IMR-90 (cell line): ENCODE data around the gene ODAD2. TPM values are rescaled to one million over a fixed set of nuclear protein-coding genes. Genes with fewer than 3 reads are reported as not detected.

Experiments used
- ATAC-seq: fragments of 200-7000 bp; cut with Tn5 transposase; 2 replicates; pipeline ENCODE4 v1.9.1; 2020; ENCODE audit warnings: low read depth, mild to moderate bottlenecking, moderate library complexity
- BruUV-seq: library from RNA; stranded (reverse); fragments of 400-500 nt; replicated peaks from 2 replicates; lab custom pipeline; 2021; lab: Mats Ljungman, UMichigan
- CTCF ChIA-PET: fragments of 300-600 bp; formaldehyde crosslinking; extraction: SDS; loops from one replicate; lab custom pipeline; 2021; ENCODE audit warnings: antibody characterized with exemption; lab: Yijun Ruan, JAX
- POLR2A ChIA-PET: fragments of 300-600 bp; sonication (Branson Sonifier 250); formaldehyde crosslinking; loops from one replicate; lab custom pipeline; 2022; ENCODE audit warnings: antibody characterized with exemption; ENCODE audit not compliant: unreplicated experiment; lab: Charles Lee
- DNase-seq: peaks from one replicate; pipeline ENCODE4 v3.0.0; 2013
- H2AFZ ChIP-seq: replicated peaks from 2 replicates; pipeline ENCODE3; 2013; ENCODE audit warnings: low read length, mild to moderate bottlenecking; ENCODE audit not compliant: poor library complexity
- H2AK5ac ChIP-seq: 2 replicates; pipeline ENCODE4 v1.6.1; 2013; ENCODE audit warnings: low read depth, low read length, inconsistent platforms
- H2AK9ac ChIP-seq: replicated peaks from 2 replicates; pipeline ENCODE3; 2013; ENCODE audit warnings: mild to moderate bottlenecking, low read depth, low read length, moderate library complexity; ENCODE audit not compliant: poor library complexity
- H2BK120ac ChIP-seq: 2 replicates; pipeline ENCODE4 v1.6.1; 2013; ENCODE audit warnings: low read depth, low read length, inconsistent platforms
- H2BK15ac ChIP-seq: 3 replicates; pipeline ENCODE4 v1.6.1; 2013; ENCODE audit warnings: low read depth, low read length, inconsistent platforms
- H2BK20ac ChIP-seq: 2 replicates; pipeline ENCODE4 v1.6.1; 2013; ENCODE audit warnings: low read depth, mild to moderate bottlenecking, inconsistent platforms, low read length, moderate library complexity
- H2BK5ac ChIP-seq: 2 replicates; pipeline ENCODE4 v1.6.1; 2013; ENCODE audit warnings: mild to moderate bottlenecking, low read depth, low read length, inconsistent platforms; ENCODE audit not compliant: poor library complexity, severe bottlenecking
- H3K14ac ChIP-seq: replicated peaks from 2 replicates; pipeline ENCODE4 v1.6.1; 2013; ENCODE audit warnings: low read depth, low read length, inconsistent platforms
- H3K18ac ChIP-seq: 2 replicates; pipeline ENCODE4 v1.6.1; 2013; ENCODE audit warnings: low read depth, low read length, control low read depth
- H3K23ac ChIP-seq: 2 replicates; pipeline ENCODE4 v1.6.1; 2013; ENCODE audit warnings: low read depth, low read length, inconsistent platforms
- H3K27ac ChIP-seq: 2 replicates; pipeline ENCODE4 v1.5.1; 2013; ENCODE audit warnings: mild to moderate bottlenecking, control low read depth, low read length; ENCODE audit not compliant: insufficient read depth
- H3K27me3 ChIP-seq: 2 replicates; pipeline ENCODE4 v1.6.1; 2013; ENCODE audit warnings: low read length; ENCODE audit not compliant: control insufficient read depth, insufficient read depth
- H3K36me3 ChIP-seq: 2 replicates; pipeline ENCODE4 v1.6.1; 2013; ENCODE audit warnings: low read length, mixed read lengths; ENCODE audit not compliant: control insufficient read depth, insufficient read depth
- H3K4ac ChIP-seq: 2 replicates; pipeline ENCODE4 v1.6.1; 2013; ENCODE audit warnings: low read depth, low read length, inconsistent platforms
- H3K4me1 ChIP-seq: 2 replicates; pipeline ENCODE4 v1.6.1; 2013; ENCODE audit warnings: low read length, mixed read lengths; ENCODE audit not compliant: control insufficient read depth, insufficient read depth
- H3K4me2 ChIP-seq: 2 replicates; pipeline ENCODE4 v1.6.1; 2013; ENCODE audit warnings: low read depth, mild to moderate bottlenecking, control low read depth, low read length, moderate library complexity
- H3K4me3 ChIP-seq: 2 replicates; pipeline ENCODE4 v1.5.1; 2013; ENCODE audit warnings: low read depth, mild to moderate bottlenecking, control low read depth, low read length, moderate library complexity; ENCODE audit not compliant: insufficient read depth
- H3K56ac ChIP-seq: 2 replicates; pipeline ENCODE4 v1.6.1; 2013; ENCODE audit warnings: low read length, inconsistent platforms; ENCODE audit not compliant: insufficient read depth; ENCODE audit errors: extremely low read depth
- H3K79me1 ChIP-seq, 2 experiments: 2 replicates each; pipeline ENCODE4 v1.6.1; 2013; ENCODE audit warnings: low read length in 2 of 2, inconsistent platforms in 1 of 2, low read depth in 1 of 2
- H3K9ac ChIP-seq: 2 replicates; pipeline ENCODE4 v1.6.1; 2013; ENCODE audit warnings: low read depth, low read length, control low read depth
- H3K9me1 ChIP-seq: 2 replicates; pipeline ENCODE4 v1.6.1; 2013; ENCODE audit warnings: low read length, inconsistent platforms; ENCODE audit not compliant: insufficient read depth
- H3K9me3 ChIP-seq: 2 replicates; pipeline ENCODE4 v1.6.1; 2013; ENCODE audit warnings: low read length; ENCODE audit not compliant: control insufficient read depth, insufficient read depth
- H4K20me1 ChIP-seq: 2 replicates; pipeline ENCODE4 v1.6.1; 2013; ENCODE audit warnings: low read length, inconsistent platforms; ENCODE audit not compliant: insufficient read depth
- H4K5ac ChIP-seq: 2 replicates; pipeline ENCODE4 v1.6.1; 2013; ENCODE audit warnings: mild to moderate bottlenecking, low read depth, low read length, control low read depth
- H4K8ac ChIP-seq, 2 experiments: 2 replicates each; pipeline ENCODE4 v1.6.1; 2013; ENCODE audit warnings: low read depth in 2 of 2, low read length in 2 of 2, control low read depth in 1 of 2, inconsistent platforms in 1 of 2
- H4K91ac ChIP-seq: 2 replicates; pipeline ENCODE4 v1.6.1; 2013; ENCODE audit warnings: low read depth, low read length, inconsistent platforms; ENCODE audit not compliant: insufficient read depth
- BHLHE40 ChIP-seq: fragments of 150-350 bp; IDR thresholded peaks from 2 replicates; pipeline ENCODE4 v1.6.1; 2016; ENCODE audit warnings: mild to moderate bottlenecking, low read depth, low read length
- CHD1 ChIP-seq: IDR thresholded peaks from 2 replicates; pipeline ENCODE4 v1.6.1; 2012; ENCODE audit warnings: low read depth, low read length, improper control_type of control experiment
- FOS ChIP-seq: fragments of 150-350 bp; IDR thresholded peaks from 2 replicates; pipeline ENCODE4 v1.6.1; 2016; ENCODE audit warnings: low read depth, low read length
- MAFK ChIP-seq: IDR thresholded peaks from 2 replicates; pipeline ENCODE4 v1.6.1; 2012; ENCODE audit warnings: low read depth, low read length, improper control_type of control experiment
- MAZ ChIP-seq: IDR thresholded peaks from 2 replicates; pipeline ENCODE4 v1.6.1; 2012; ENCODE audit warnings: low read depth, mild to moderate bottlenecking, low read length, improper control_type of control experiment, moderate library complexity, borderline replicate concordance
- NFE2L2 ChIP-seq: fragments of 150-350 bp; IDR thresholded peaks from 2 replicates; pipeline ENCODE4 v1.6.1; 2016; ENCODE audit warnings: low read depth, mild to moderate bottlenecking, low read length
- POLR2A ChIP-seq: IDR thresholded peaks from 2 replicates; pipeline ENCODE4 v1.6.1; 2012; ENCODE audit warnings: mild to moderate bottlenecking, low read depth, low read length
- RAD21 ChIP-seq: IDR thresholded peaks from 2 replicates; pipeline ENCODE4 v1.6.1; 2012; ENCODE audit warnings: low read length, improper control_type of control experiment
- RCOR1 ChIP-seq: IDR thresholded peaks from 2 replicates; pipeline ENCODE4 v1.6.1; 2012; ENCODE audit warnings: mild to moderate bottlenecking, low read length, improper control_type of control experiment; ENCODE audit not compliant: insufficient replicate concordance
- RFX5 ChIP-seq: IDR thresholded peaks from 2 replicates; pipeline ENCODE4 v1.8.0; 2012; ENCODE audit warnings: low read depth, mild to moderate bottlenecking, low read length, moderate library complexity
- SMC3 ChIP-seq: fragments of 150-350 bp; IDR thresholded peaks from 2 replicates; pipeline ENCODE4 v1.6.1; 2016; ENCODE audit warnings: low read depth, mild to moderate bottlenecking, antibody characterized with exemption, low read length, moderate library complexity
- WGBS, 2 experiments: methylation state at CpG; one replicate each; pipeline versions ENCODE4 v1.1.5 to v1.1.7; 2013; ENCODE audit warnings: missing lambda C conversion rate in 2 of 2; ENCODE audit not compliant: insufficient read length in 1 of 2; ENCODE audit errors: extremely low coverage in 2 of 2; 5-methylcytosine and 5-hydroxymethylcytosine counted together
- dilution Hi-C: fragments of 300-500 bp; cut with HindIII; formaldehyde crosslinking; loops from one replicate; pipeline ENCODE4 v1.14.3; 2018; ENCODE audit warnings: low sequenced_read_pairs; ENCODE audit not compliant: unreplicated experiment
- in situ Hi-C: fragments of 300-500 bp; cut with MboI; formaldehyde crosslinking; loops from 3 replicates; pipeline ENCODE4 v1.14.3; 2019; ENCODE audit warnings: low sequenced_read_pairs, inconsistent platforms, mixed read lengths
- intact Hi-C: fragments of 100-400 bp; cut with micrococcal nuclease; formaldehyde crosslinking; loops from 2 replicates; pipeline ENCODE4 v1.10.0; 2022
- polyA plus RNA-seq, 3 experiments: library from polyadenylated mRNA; depleted of rRNA; stranded (reverse); fragments of >200 nt; gene quantifications; 2 replicates each; pipeline ENCODE4 v1.2.3, GENCODE V29; 2012; ENCODE audit warnings: low replicate concordance in 1 of 3
- total RNA-seq: library from RNA; depleted of rRNA; stranded (reverse); fragments of >200 nt; gene quantifications from 2 replicates; pipeline ENCODE4 v1.2.3, GENCODE V29; 2012
- TF ChIP-seq, protein P1 (sequence below): fragments of 150-350 bp; IDR thresholded peaks from 2 replicates; pipeline ENCODE4 v1.6.1; 2017; ENCODE audit warnings: mild to moderate bottlenecking, antibody characterized with exemption, low read length, low read depth
- TF ChIP-seq, protein P2 (sequence below): conservative IDR thresholded peaks from 2 replicates; pipeline ENCODE4 v1.5.1; 2012; ENCODE audit warnings: mild to moderate bottlenecking, low read depth, low read length, improper control_type of control experiment
- TF ChIP-seq, protein P3 (sequence below): fragments of 150-350 bp; IDR thresholded peaks from 2 replicates; pipeline ENCODE4 v1.6.1; 2016; ENCODE audit warnings: low read depth, mild to moderate bottlenecking, low read length, moderate library complexity, borderline replicate concordance

Gene ODAD2
- total and polyA plus RNA-seq, 2 of the 4 experiments (the other 2 are of a cell fraction) = 0.53 to 0.72 TPM

DNA sequence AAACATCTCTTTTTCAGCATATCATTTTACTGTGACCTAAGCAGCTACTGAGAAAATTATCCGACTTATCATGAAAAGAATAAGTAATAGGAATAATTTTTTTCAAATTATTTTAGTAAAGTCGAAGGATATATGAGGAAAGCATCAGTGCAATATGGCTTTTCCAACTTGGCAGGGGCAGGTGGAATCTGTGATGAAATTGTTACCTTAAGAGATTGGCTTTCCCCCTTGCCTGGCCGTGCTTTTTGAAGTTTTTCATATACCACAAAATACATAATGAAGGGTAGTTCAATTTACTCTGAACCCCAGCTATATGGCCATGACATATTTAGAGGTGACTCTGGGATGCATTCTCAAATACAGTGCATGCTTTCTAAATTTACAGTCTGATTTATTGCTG, 166.1 kb downstream of the ODAD2 start:
- Histone ChIP-seq H3K27ac (no peak overlapping the region), H4K5ac (no peak overlapping the region), H4K8ac (no peak overlapping the region), H3K79me1 (no peaks in the 10 kb centered on the region), H3K27me3 (peaks cover 4% of the 10 kb centered on the region), H3K4me3 (no peak overlapping the region), H4K20me1 (no peaks in the 10 kb centered on the region), H2BK15ac (no peak overlapping the region), H2BK20ac (no peak overlapping the region), H2BK120ac (no peak overlapping the region), H3K18ac (no peak overlapping the region), H3K14ac (no peak overlapping the region), H2AK5ac (no peak overlapping the region), H3K4me2 (no peak overlapping the region), H2AK9ac (no peak overlapping the region), H3K56ac (no peak overlapping the region), H3K9me3 (no peaks in the 10 kb centered on the region), H3K36me3 (no peaks in the 10 kb centered on the region), H3K9ac (no peak overlapping the region), H2AFZ (no peak overlapping the region), H3K4ac (no peak overlapping the region), H3K23ac (no peak overlapping the region), H4K91ac (no peak overlapping the region), H3K4me1 (no peaks in the 10 kb centered on the region), H2BK5ac (no peak overlapping the region), H3K9me1 (peaks cover 2% of the 10 kb centered on the region; the same call in 1 of the 2 replicates)
- ATAC-seq (no peak), DNase-seq (no peak)
- intact Hi-C loops = no loop called here
- dilution Hi-C loops = no loop called here
- CTCF ChIA-PET = no interaction called here
- WGBS, 2 experiments = no CpG with 5 or more reads among the region's 3 CpGs
- in situ Hi-C loops = no loop called here
- POLR2A ChIA-PET = no interaction called here
- TF ChIP-seq BHLHE40 (no peak), RFX5 (no peak), MAZ (no peak), POLR2A (no peak), SMC3 (no peak), NFE2L2 (no peak), FOS (no peak), CHD1 (no peak), MAFK (no peak), RAD21 (no peak), RCOR1 (no peak)
- TF ChIP-seq, protein P1, sequence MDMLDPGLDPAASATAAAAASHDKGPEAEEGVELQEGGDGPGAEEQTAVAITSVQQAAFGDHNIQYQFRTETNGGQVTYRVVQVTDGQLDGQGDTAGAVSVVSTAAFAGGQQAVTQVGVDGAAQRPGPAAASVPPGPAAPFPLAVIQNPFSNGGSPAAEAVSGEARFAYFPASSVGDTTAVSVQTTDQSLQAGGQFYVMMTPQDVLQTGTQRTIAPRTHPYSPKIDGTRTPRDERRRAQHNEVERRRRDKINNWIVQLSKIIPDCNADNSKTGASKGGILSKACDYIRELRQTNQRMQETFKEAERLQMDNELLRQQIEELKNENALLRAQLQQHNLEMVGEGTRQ = no peak
- TF ChIP-seq, protein P2, sequence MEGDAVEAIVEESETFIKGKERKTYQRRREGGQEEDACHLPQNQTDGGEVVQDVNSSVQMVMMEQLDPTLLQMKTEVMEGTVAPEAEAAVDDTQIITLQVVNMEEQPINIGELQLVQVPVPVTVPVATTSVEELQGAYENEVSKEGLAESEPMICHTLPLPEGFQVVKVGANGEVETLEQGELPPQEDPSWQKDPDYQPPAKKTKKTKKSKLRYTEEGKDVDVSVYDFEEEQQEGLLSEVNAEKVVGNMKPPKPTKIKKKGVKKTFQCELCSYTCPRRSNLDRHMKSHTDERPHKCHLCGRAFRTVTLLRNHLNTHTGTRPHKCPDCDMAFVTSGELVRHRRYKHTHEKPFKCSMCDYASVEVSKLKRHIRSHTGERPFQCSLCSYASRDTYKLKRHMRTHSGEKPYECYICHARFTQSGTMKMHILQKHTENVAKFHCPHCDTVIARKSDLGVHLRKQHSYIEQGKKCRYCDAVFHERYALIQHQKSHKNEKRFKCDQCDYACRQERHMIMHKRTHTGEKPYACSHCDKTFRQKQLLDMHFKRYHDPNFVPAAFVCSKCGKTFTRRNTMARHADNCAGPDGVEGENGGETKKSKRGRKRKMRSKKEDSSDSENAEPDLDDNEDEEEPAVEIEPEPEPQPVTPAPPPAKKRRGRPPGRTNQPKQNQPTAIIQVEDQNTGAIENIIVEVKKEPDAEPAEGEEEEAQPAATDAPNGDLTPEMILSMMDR = no peak
- TF ChIP-seq, protein P3, sequence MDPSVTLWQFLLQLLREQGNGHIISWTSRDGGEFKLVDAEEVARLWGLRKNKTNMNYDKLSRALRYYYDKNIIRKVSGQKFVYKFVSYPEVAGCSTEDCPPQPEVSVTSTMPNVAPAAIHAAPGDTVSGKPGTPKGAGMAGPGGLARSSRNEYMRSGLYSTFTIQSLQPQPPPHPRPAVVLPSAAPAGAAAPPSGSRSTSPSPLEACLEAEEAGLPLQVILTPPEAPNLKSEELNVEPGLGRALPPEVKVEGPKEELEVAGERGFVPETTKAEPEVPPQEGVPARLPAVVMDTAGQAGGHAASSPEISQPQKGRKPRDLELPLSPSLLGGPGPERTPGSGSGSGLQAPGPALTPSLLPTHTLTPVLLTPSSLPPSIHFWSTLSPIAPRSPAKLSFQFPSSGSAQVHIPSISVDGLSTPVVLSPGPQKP = no peak
- no TSS peak for BruUV-seq
